Measurements from ENCODE around the gene MOB4.
A peak's percentile ranks its signal among the peaks of the same experiment; 100 is the strongest.

Gene MOB4

DNA sequence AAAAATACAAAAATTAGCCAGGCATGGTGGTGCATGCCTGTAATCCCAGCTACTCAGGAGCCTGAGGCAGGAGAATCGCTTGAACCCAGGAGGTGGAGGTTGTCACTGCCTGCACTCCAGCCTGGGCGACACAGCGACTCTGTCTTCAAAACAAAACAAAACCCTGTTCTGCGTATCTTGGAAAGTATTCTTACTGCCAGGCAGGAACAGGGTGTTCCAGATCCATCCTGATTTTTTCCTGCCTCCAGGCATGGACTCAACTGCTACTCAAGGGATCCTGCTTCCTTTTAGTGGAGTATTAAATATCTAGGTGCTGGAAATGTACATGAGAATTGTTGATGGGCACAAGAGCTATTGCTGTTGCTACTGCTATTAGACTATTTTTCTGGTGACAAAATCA is 28.5 kb upstream of the MOB4 start:
- Histone ChIP-seq H3K4me1 (no peaks in the 10 kb centered on the region), H3K4me3 (ENCODE audit: low read depth, low read length) (no peak overlapping the region), H3K9me3 (no peaks in the 10 kb centered on the region), H3K36me3 (peaks cover 75% of the 10 kb centered on the region), H3K27me3 (no peaks in the 10 kb centered on the region)
- TF ChIP-seq, protein P1, sequence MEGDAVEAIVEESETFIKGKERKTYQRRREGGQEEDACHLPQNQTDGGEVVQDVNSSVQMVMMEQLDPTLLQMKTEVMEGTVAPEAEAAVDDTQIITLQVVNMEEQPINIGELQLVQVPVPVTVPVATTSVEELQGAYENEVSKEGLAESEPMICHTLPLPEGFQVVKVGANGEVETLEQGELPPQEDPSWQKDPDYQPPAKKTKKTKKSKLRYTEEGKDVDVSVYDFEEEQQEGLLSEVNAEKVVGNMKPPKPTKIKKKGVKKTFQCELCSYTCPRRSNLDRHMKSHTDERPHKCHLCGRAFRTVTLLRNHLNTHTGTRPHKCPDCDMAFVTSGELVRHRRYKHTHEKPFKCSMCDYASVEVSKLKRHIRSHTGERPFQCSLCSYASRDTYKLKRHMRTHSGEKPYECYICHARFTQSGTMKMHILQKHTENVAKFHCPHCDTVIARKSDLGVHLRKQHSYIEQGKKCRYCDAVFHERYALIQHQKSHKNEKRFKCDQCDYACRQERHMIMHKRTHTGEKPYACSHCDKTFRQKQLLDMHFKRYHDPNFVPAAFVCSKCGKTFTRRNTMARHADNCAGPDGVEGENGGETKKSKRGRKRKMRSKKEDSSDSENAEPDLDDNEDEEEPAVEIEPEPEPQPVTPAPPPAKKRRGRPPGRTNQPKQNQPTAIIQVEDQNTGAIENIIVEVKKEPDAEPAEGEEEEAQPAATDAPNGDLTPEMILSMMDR (IDR thresholded peaks at IDR 0.05; ENCODE audit: low read depth, low read length): no peak
- no peak for DNase-seq

DNA sequence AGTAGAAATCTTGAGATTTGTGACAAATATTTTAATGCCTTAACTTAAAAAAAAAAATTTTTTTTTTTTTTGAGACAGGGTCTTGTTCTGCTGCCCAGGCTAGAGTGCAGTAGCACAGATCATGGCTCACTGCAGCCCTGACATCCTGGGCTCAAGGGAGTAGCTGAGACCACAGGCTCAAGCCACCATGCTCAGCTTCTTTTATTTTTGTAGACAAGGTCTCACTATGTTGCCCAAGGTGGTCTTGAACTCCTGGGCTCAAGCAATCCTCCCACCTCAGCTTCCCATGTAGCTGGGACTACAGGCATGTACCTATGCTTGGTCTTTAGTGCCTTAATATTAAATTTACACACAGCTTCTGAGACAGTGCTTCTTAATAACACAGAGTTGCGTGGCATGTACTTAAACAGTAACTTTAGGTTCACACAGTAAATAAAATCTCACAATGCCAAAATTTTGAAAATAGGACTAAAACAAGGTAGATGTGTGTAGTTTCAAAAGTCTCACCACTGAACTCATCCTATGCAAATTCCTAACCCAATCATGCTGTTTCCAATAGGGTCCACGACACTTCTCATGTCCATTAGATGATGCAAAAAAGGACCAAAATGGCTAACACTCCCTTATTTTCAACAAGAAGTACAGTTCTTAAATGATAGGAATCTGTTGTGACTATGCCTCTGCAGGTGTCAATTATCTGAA is 20.3 kb upstream of the MOB4 start:
- H3K27me3 ChIP-seq: no peaks in the 10 kb centered on the region
- peak overlapping the region; percentile 98 for H3K4me3 ChIP-seq (ENCODE audit: low read depth, low read length)
- DNase-seq: no peak
- no peaks in the 10 kb centered on the region for H3K4me1 ChIP-seq
- no peaks in the 10 kb centered on the region for H3K9me3 ChIP-seq
- TF ChIP-seq, protein P1 (IDR thresholded peaks at IDR 0.05; ENCODE audit: low read depth, low read length): no peak
- H3K36me3 ChIP-seq: peaks cover 86% of the 10 kb centered on the region

DNA sequence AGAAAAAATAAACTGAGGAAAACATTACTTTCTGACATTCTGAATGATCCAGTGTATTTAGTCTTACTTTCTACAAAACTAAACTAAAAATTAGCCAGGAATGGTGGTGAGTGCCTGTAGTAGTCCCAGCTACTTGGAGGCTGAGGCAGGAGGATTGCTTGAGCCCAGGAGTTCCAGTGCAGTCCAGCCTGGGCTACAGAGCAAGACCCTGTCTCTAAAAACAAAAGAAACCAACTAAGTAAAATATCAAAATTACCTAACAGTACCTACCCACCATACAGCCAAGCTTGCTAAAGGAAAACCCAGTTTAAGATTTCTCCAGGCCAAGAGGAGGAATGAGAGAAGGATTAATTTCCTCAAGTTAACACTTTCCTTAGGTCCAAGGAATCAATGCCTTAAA is 19.2 kb upstream of the MOB4 start:
- no peaks in the 10 kb centered on the region for H3K4me1 ChIP-seq
- no peaks in the 10 kb centered on the region for H3K9me3 ChIP-seq
- H3K4me3 ChIP-seq (ENCODE audit: low read depth, low read length): peak overlapping the region; percentile 98
- TF ChIP-seq, protein P1 (IDR thresholded peaks at IDR 0.05; ENCODE audit: low read depth, low read length): no peak
- H3K27me3 ChIP-seq: no peaks in the 10 kb centered on the region
- DNase-seq: no peak
- peaks cover 86% of the 10 kb centered on the region for H3K36me3 ChIP-seq

DNA sequence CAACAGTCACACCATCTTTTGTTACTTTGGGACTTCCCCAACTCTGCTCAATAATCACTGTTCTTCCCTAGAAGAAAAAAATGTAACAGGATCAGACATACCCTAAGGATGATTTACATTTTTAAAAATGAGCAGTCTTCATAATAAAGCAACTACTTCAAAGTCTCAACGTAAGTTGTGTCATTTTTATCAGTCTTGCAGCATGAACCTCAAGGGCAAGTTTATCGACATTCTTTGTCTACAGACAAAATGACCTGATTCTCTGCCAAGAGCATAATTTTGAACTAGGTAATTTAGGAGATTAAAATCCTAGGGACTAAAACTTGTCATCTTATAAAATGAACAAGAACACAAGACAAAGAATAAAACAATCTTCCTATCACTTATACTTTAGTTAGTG is 18.5 kb upstream of the MOB4 start:
- Histone ChIP-seq H3K4me3 (ENCODE audit: low read depth, low read length) (peak overlapping the region; percentile 98), H3K36me3 (peaks cover 86% of the 10 kb centered on the region), H3K4me1 (no peaks in the 10 kb centered on the region), H3K27me3 (no peaks in the 10 kb centered on the region), H3K9me3 (no peaks in the 10 kb centered on the region)
- no peak for DNase-seq
- TF ChIP-seq, protein P1 (IDR thresholded peaks at IDR 0.05; ENCODE audit: low read depth, low read length): no peak

DNA sequence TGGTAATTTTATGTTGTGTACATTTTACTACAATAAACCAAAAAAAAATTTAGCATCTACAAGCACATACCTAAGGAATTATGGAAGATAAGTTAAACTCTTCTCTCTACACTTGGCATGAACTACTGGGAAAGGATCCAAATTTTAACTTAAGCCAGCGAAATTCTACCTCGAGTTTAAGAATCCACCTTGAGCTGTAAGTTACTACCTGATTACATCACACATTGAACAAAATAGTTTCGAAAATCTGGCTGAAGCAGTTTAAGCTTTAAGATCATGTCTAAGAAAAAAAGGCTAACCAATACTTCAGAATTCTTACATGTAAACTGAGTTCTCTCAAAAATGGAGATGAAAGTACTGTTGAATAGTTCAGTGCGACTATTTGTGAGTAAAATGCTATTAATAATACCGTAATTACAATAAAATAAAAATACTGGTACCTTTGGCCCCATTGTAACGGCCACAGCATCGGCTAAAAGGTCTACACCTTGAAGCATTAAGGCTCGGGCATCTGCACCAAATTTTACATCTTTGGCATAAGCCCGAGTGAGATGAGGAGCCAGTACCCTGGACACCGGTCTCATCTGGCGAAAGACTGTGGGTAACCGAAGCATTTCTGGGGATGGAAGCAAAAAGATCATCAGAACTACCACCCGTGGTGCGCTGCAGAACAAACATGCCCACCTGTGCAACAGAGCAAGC is 17.5 kb upstream of the MOB4 start:
- DNase-seq: no peak
- TF ChIP-seq, protein P1 (IDR thresholded peaks at IDR 0.05; ENCODE audit: low read depth, low read length): no peak
- no peaks in the 10 kb centered on the region for H3K9me3 ChIP-seq
- no peaks in the 10 kb centered on the region for H3K27me3 ChIP-seq
- H3K4me1 ChIP-seq: no peaks in the 10 kb centered on the region
- peak overlapping the region; percentile 98 for H3K4me3 ChIP-seq (ENCODE audit: low read depth, low read length)
- peaks cover 86% of the 10 kb centered on the region for H3K36me3 ChIP-seq
